Measurements from ENCODE around the gene HIGD2B. TPM values are rescaled to one million over a fixed set of nuclear protein-coding genes. Genes with fewer than 3 reads are reported as not detected.

The HIGD2B gene
- total RNA-seq, 1 donor, result 0.43 TPM

GRCh38 chr15:72698938-72699337 lies 13.0 kb upstream of the HIGD2B start:
- TF ChIP-seq, protein P1, sequence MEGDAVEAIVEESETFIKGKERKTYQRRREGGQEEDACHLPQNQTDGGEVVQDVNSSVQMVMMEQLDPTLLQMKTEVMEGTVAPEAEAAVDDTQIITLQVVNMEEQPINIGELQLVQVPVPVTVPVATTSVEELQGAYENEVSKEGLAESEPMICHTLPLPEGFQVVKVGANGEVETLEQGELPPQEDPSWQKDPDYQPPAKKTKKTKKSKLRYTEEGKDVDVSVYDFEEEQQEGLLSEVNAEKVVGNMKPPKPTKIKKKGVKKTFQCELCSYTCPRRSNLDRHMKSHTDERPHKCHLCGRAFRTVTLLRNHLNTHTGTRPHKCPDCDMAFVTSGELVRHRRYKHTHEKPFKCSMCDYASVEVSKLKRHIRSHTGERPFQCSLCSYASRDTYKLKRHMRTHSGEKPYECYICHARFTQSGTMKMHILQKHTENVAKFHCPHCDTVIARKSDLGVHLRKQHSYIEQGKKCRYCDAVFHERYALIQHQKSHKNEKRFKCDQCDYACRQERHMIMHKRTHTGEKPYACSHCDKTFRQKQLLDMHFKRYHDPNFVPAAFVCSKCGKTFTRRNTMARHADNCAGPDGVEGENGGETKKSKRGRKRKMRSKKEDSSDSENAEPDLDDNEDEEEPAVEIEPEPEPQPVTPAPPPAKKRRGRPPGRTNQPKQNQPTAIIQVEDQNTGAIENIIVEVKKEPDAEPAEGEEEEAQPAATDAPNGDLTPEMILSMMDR (IDR thresholded peaks at IDR 0.05; ENCODE audit: insufficient read depth, low read depth, low read length), result no peak
- no peak for DNase-seq (ENCODE audit: low read depth)
- H3K4me3 ChIP-seq (ENCODE audit: low read depth, low read length), result no peak overlapping the region

DNA sequence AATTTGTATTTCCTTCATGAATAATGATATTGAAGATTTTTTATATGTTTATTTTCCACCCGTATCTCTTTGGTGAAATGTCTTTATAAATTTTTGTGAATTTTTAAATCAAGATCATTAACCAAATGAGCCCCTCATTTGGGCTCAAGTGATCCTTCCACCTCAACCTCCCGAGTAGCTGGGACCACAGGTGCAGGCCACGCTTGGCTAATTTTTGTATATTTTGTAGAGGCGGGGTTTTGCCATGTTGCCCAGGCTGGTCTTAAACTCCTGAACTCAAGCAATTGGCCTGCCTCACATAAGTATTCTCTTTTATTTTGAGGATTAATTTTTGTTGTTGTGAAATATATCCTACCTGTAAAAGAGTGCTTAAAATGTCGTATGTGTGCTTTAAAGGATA lies 5.0 kb upstream of the HIGD2B start:
- TF ChIP-seq, protein P1 (IDR thresholded peaks at IDR 0.05; ENCODE audit: insufficient read depth, low read depth, low read length), result no peak
- no peak overlapping the region for H3K4me3 ChIP-seq (ENCODE audit: low read depth, low read length)
- DNase-seq (ENCODE audit: low read depth), result no peak

- DNase-seq (ENCODE audit: low read depth), result no peak
- no peak overlapping the region for H3K4me3 ChIP-seq (ENCODE audit: low read depth, low read length)
- TF ChIP-seq, protein P1 (IDR thresholded peaks at IDR 0.05; ENCODE audit: insufficient read depth, low read depth, low read length), result no peak
Observed at GRCh38 chr15:72688697-72689096, 2.7 kb upstream of the HIGD2B start.

DNA sequence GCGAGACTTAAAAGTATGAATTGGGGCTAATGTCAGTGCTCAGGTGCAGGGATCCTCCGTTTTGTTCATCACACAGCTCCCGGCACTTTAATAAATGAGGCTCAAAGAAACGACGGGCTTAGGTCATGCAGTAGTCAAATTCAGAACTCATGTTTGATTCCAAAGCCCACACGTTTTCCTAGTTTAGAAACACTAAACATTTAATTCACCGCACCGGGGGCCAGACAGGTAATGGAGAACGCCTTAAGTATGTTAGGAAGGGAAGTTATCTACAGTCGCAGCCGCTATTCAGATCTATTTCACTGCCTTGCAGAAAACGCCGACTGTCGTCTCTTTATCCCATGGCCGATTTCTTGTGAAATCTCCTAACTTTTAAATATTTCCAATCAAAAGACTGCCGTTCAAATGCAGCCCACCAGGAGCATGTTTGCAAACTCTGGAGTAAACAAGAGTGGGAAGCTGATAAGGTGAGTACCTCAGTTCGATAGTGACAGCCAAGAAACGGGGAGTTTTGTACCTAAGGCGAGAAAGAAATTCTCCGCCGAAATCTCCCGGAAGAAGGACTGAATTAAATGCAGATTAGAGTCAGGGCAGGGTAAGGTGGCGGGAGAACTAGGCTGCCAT lies 569 bp downstream of the HIGD2B start:
- TF ChIP-seq, protein P1 (IDR thresholded peaks at IDR 0.05; ENCODE audit: insufficient read depth, low read depth, low read length), result no peak
- DNase-seq (ENCODE audit: low read depth), result peak; percentile 7
- H3K4me3 ChIP-seq (ENCODE audit: low read depth, low read length), result peak overlapping the region; percentile 77

DNA sequence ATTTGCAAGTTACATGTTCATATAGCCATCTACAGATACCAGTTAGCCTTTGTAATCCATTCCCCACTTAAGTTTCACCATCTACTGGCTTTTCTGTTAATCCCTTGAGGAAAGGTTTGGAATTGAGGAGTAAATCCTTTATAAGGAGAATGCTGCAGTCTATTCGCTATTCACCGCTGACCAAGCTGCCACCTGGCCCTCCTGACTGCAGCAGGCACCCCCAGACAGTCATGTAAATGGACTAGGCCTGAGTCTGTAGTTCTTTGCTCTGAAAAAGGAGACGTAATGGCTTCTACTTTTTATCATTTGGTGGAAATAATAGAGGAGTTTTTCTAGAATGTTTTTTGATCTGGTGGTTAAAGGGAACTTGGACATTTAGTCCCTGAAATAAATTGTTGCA lies 3.2 kb downstream of the HIGD2B start:
- no peak overlapping the region for H3K4me3 ChIP-seq (ENCODE audit: low read depth, low read length)
- DNase-seq (ENCODE audit: low read depth), result no peak
- TF ChIP-seq, protein P1 (IDR thresholded peaks at IDR 0.05; ENCODE audit: insufficient read depth, low read depth, low read length), result no peak

GRCh38 chr15:72680931-72681330 lies 5.1 kb downstream of the HIGD2B start:
- H3K4me3 ChIP-seq (ENCODE audit: low read depth, low read length), result no peak overlapping the region
- TF ChIP-seq, protein P1 (IDR thresholded peaks at IDR 0.05; ENCODE audit: insufficient read depth, low read depth, low read length), result no peak
- DNase-seq (ENCODE audit: low read depth), result no peak

DNA sequence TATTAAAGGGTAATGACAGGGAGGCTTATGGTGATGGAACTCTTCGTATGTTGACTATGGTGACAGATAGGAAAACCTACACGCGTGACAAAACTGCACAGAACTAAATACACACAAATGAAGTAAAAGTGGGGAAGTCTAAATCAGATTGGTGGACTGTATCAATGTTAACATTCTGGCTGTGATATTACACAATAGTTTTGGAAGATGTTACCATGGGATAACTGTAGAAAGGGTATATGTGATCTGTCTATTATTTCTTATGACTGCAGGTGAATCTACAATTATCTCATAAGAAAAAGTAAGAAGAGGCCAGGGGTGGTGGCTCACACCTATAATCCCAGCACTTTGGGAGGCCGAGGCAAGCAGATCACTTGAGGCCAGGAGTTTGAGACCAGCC lies 9.1 kb downstream of the HIGD2B start:
- TF ChIP-seq, protein P1 (IDR thresholded peaks at IDR 0.05; ENCODE audit: insufficient read depth, low read depth, low read length), result no peak
- no peak for DNase-seq (ENCODE audit: low read depth)
- no peak overlapping the region for H3K4me3 ChIP-seq (ENCODE audit: low read depth, low read length)

Data from fibroblast of villous mesenchyme (primary cell).